ENCODE data around the gene HNRNPD.

DNA sequence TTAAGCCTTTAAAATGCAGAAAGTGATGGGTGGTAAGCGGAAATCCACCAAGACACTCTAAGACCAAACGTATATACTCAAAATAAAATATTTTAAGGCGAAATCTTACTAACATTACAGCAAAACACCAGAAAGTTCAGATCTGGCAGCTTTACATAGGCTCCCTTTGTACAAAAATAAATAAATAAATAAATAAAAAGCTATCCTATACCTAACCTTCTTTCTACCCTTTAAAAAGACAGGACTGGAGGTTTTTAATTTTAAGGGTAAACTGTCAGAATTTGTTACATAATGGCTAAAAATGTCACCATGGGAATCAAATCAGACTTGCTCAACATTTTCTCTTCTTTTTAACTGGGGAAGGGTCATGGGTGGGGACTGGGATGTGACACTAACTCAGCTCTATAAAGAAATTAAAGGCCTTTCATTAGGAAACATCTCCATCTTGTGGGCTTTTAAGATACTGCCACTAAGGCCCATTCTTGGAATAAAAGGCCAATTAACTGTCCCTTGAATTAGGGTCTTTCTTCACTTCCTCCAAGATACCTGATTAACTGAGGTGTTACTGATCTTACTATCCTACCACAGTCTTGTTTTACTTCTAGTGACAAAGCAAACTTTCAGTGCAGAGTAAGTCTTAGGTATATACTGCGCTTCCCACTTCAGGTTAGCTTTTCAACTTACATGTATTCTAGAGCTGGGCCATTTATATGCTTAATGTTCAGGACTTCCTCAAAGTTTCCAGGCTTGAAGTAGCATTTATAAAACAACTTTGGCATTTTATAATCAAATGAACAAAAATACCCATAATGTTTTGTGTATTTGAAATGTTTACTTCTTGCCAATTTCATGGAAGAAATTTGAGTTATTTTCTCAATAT lies 13.3 kb downstream of the HNRNPD start:
- TF ChIP-seq, protein P1, sequence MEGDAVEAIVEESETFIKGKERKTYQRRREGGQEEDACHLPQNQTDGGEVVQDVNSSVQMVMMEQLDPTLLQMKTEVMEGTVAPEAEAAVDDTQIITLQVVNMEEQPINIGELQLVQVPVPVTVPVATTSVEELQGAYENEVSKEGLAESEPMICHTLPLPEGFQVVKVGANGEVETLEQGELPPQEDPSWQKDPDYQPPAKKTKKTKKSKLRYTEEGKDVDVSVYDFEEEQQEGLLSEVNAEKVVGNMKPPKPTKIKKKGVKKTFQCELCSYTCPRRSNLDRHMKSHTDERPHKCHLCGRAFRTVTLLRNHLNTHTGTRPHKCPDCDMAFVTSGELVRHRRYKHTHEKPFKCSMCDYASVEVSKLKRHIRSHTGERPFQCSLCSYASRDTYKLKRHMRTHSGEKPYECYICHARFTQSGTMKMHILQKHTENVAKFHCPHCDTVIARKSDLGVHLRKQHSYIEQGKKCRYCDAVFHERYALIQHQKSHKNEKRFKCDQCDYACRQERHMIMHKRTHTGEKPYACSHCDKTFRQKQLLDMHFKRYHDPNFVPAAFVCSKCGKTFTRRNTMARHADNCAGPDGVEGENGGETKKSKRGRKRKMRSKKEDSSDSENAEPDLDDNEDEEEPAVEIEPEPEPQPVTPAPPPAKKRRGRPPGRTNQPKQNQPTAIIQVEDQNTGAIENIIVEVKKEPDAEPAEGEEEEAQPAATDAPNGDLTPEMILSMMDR (conservative IDR thresholded peaks at IDR 0.05 in 1 of 2, IDR thresholded peaks at IDR 0.05 in 1 of 2; ENCODE audit: low read depth in 1 of 2, low read length in 2 of 2) = peak; percentile 69 to 71
- no peak for TF ChIP-seq EZH2 (IDR thresholded peaks at IDR 0.05; ENCODE audit: low read length, missing control alignments)
